NCI-H460 (cell line): Measurements from ENCODE around the gene IFNL2. TPM values are rescaled to one million over a fixed set of nuclear protein-coding genes. Genes with fewer than 3 reads are reported as not detected.
A peak's percentile ranks its signal among the peaks of the same experiment; 100 is the strongest.
"Not testable (repeated sequence)": the region's sequence is repeated elsewhere in the genome, so short reads cannot be mapped to it uniquely, and the experiment has no call there.

Source experiments
- DNase-seq: peaks from one replicate; pipeline ENCODE4 v3.0.0-alpha.2; 2016; ENCODE audit warnings: low read depth; ENCODE audit errors: extremely low read depth
- total RNA-seq: library from RNA; depleted of rRNA; stranded (reverse); fragments of >200 nt; shearing (Covaris generic); gene quantifications from 2 replicates; pipeline ENCODE4 v1.2.3, GENCODE V29; 2014

Gene IFNL2
- total RNA-seq, 1 experiment from 2014 or later, result not detected

DNA sequence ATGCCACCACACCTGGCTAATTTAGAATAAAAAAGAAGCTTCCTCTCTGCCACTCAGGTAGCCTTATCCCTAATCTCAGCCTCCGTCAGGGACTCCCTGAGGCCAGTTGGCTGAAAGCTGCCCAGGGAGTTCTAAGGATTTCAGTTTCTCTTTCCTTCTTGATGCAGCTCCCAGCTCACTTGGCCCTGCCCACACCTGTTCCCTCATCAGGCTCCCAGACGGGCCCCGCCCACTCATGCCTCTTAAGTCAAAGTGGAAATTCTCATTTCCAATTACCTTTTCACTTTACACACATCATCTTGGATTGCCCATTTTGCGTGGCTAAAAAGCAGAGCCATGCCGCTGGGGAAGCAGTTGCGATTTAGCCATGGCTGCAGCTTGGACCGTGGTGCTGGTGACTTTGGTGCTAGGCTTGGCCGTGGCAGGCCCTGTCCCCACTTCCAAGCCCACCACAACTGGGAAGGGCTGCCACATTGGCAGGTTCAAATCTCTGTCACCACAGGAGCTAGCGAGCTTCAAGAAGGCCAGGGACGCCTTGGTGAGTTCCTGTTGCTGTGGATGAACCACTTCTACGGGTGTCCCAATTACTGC lies 28.0 kb downstream of the IFNL2 start, which contains the start of gene IFNL1:
Gene IFNL1, plus strand, starts transcription at position 353 of the 591 bp plus-strand sequence. Its CDS starts 15 bp downstream, at position 368.
- DNase-seq, result no peak

DNA sequence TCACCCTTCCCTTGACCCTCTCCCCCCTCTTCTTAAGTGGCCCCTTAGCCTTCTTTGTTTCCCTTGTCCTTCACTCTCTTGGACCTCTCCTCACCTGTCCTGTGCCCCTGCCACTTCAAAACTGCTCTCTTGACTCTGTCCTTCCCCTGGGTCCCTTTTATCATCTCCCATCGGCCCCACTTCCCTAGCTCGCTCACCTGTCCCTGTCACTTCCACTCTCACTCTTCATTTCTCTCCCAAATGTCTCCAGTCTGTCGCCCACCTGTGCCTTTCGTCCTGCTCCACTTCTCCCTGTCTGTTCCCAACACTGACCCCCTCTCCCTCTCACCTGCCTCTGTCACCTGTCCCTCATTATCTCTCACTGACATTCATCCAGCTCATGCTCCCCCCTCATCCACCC lies 28.7 kb downstream of the IFNL2 start:
- DNase-seq, result no peak

DNA sequence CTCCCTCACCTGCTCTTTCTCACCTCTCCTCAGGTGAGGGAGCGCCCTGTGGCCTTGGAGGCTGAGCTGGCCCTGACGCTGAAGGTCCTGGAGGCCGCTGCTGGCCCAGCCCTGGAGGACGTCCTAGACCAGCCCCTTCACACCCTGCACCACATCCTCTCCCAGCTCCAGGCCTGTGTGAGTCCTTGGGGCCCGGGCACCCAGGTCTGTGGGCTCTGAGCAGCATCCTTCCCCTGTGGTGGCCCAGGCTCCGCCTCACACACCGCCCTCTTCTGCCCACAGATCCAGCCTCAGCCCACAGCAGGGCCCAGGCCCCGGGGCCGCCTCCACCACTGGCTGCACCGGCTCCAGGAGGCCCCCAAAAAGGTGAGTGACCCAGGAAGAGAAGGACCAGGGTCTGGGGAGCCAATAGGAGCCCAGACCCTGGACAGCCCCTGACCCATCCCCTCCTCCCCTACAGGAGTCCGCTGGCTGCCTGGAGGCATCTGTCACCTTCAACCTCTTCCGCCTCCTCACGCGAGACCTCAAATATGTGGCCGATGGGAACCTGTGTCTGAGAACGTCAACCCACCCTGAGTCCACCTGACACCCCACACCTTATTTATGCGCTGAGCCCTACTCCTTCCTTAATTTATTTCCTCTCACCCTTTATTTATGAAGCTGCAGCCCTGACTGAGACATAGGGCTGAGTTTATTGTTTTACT lies 29.9 kb downstream of the IFNL2 start:
- no peak for DNase-seq

DNA sequence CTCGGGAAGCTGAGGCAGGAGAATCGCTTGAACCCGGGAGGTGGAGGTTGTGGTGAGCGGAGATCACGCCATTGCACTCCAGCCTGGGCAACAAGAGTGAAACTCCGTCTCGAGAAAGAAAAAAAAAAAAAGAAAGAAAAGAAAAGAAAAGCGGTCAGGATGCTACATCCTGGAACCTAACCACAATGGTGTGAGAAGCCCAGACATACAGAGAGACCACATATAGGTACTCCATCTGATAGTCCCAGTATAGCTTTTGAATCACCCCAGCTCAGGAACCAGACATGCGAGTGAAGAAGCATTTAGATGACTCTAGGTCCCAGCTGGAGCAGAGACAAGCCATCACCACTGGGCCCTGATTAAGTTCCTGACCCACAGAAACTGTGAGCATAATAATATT lies 31.2 kb downstream of the IFNL2 start:
- no peak for DNase-seq

DNA sequence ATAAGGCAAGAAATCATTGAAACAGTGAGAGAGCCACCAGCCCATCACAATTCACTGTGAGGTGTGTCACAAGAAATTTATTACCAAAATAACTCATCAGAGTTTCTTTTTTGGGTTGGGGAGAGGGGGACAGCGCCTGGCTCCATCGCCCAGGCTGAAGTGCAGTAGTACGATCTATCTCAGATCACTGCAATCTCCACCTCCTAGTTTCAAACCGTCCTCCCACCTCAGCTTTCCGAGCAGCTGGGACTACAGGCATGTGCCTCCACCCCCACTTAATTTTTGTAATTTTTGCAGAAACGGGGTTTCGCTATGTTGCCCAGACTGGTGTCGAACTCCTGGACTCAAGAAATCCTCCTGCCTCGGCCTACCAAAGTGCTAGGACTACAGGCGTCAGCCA lies 31.6 kb downstream of the IFNL2 start:
- no peak for DNase-seq

DNA sequence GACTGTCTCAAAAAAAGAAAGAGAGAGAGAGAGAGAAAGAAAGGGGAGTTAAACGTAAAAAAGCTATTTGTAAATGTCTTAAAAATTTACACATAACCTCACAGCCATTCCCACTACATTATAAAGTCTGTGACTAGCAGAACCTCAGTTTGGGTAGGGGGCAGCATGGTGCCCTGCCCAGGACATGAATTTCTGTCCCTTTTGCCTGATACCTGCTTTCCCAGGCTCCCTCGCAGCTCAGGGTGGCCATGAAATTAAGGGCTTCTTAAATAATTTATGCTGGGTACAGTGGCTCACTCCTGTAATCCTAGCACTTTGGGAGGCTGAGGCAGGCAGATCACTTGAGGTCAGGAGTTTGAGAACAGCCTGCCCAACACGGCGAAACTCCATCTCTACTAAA lies 32.8 kb downstream of the IFNL2 start:
- no peak for DNase-seq

DNA sequence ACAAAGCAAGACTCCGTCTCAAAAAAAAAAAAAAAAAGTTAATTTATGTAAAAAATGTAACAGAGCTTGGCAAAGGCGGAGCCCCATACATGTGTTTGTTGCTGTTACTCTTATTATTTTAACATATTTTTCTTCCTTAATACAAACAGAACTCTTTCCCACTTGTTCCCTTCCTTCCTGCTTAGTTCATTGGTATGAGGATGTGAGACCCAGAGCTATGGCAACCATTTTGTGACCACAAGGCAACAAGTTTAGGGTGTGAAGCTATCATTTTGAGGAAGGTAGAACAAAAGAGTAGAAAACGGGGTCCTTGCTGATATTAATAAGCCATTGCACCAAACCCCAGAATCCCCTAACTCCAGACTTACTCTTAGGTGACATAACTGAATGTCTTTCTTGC lies 33.4 kb downstream of the IFNL2 start:
- DNase-seq, result no peak

DNA sequence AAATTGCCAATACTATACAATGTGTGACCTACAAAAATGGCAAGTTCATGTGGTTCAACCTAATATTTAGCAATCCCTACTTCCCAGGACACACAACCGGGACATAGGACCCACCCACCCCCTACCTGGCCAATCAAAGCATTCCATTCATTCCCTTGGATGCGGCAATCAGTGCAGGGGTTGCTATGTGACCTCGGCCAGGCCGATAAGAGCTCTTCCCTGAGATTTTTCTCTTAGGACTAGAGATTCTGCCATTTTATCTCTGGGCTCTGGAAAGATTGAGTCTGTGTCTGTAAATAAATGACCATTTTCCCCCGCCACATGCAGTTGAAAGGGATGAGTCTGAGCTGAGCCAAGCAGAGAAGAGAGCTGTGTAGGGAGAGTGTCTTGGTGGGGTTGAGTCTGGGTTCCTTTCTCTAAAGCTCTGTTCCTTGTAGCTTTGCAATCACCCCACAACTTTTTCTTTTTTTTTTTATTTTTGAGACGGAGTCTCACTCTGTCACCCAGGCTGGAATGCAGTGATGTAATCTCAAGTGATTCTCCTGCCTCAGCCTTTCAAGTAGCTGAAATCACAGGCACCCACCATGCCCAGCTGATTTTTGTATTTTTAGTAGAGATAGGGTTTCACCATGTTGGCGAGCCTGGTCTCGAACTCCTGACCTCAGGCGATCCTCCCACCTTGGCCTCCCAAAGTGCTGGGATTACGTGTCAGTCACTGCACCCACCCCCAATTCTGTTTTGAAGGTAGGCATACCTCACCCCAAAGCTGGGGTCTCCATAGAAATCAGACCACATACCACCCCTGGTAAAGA lies 35.4 kb downstream of the IFNL2 start:
- no peak for DNase-seq

DNA sequence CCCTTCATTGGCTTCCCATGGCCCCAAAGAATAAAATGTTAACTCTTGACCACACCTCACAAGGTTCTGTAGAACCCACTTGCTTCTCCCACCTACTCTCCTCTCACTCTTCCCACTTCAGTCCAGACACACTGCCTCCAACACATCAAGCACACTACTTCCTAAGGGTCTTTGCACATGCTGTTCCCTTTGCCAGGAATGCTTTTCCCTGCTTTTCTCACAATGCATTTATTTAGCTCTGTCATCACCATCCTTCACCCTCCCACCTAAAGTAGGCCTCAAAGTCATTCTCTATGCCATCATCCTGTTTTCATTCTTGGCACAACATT lies 36.0 kb downstream of the IFNL2 start:
- no peak for DNase-seq

DNA sequence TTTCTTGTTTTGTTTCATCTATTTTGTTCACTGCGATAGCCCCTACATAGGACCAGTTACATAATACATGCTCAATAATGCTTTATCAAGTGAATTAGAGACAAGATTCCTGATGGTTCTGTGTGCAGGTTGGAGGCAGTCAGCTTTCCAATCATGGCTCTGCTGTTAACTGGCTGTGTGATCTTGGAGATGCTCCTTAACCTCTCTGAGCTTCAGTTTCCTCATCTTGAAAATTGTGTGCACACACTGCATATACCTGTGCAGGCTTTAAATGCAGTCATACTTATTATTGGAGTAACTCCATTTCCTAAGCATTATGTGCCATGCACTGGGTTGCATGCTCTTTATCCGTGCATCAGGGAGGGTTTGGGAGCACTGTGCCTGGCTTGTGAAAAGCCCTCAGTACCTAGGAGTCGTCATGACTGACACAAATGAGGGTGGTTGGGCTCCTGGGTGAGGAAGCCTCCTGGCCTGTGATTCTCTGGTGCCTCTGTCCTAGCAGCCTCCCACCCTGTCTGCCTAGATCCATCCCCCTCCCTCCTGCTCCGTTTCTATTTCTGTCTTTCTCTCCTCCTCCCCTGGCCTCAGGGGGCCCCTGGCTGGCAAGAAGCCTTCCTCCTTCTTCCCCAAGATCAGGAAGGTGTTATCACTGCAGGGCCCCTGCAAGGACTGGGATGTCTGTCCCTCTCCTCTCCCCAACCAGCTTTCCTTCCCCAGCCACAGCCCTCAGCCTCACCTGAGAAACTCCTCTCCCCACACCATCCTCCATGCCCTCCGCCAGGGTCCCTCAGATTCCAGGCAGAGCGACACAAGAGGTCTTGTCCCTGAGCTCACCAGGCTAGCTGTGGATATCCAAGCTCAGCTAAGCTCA lies 36.7 kb downstream of the IFNL2 start:
- no peak for DNase-seq

DNA sequence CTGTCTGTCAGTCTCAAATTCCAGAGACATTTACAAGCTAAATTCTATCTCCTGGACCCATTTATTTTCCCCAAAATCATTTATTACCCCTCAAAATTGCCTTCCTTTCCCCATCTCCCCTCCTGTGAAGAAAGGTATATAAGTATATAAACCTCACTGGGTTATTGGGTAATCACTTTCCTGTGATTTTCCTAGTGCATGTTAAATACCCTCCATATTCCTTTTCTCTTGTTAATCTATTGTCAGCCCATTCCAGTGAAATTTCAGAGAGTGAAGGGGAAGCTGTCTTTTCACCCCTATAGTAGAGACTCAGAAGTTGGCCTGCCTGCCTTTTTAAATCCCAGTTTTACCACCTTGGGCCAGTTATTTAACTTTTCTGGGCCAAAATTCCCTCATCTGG lies 37.9 kb downstream of the IFNL2 start:
- no peak for DNase-seq

DNA sequence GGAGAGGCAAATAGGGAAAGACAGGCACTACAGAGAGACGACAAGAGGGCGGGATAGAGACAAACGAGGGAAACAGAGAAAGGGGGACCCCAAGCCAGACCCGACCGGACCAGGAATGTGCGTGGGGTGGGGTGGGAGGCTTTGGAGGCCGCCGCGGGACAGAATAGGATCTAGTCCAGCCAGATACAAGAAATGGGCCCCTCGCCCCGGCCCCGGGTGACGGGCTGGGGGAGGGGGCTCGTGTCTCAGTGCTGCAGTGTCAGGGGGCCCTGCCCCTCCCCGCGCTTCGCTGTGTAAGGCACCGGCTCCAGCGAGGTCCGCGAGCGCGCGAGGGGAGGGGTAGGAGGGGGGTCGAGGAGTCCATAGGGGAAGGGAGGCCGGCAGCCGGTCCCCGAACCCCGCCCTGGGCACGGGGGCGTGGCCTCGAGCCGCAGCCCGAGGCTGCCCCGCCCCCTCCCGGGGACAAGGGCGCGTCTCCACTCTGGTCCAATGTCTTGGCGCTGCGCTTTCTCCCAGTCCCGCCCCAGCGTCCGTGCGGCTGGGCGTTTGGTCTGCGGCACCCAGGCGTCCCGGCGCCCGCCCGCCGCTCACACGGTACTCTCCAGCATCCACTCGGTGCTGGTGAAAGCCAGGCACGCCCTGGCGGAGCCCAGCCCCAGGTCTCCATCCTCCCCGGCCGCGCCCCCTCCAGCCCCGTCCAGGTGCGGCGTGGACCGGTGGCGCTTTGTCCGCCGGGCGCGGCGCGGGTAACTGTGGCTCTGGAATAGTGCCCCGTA lies 39.0 kb downstream of the IFNL2 start:
- peak; percentile 40 for DNase-seq

DNA sequence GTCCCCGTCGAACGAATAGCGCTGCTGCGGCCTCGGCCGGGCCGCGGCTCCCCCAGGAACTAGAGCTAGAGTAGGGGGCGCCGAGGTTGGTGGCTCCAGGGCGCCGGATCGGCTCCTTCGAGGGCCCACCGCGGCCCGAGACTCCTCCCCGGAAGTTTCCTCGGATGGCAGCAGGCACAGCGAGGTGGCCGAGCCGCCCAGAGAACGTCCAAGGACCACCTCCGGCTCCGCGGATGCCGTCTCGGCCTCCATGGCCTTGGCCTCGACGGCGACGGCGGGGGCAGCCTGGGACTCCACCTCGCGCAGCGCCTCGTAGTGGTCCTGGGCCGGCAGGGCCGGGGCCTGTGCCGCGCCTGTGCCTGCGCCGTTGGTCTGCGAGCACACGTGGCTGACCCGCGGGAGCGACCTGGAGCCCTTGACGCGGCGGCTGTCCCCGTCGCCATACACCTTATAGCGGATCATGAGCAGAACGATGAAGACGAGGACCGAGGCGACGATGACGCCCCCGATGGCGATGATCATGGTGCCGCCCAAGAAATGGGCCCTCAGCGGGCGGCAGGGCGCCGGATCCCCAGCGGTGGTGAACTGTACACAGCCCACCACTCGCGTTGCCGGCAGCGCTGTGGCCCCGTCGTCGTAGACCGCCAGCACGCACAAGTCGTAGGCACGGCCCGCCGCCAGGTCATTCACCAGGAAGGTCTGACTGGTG lies 39.8 kb downstream of the IFNL2 start:
- no peak for DNase-seq

DNA sequence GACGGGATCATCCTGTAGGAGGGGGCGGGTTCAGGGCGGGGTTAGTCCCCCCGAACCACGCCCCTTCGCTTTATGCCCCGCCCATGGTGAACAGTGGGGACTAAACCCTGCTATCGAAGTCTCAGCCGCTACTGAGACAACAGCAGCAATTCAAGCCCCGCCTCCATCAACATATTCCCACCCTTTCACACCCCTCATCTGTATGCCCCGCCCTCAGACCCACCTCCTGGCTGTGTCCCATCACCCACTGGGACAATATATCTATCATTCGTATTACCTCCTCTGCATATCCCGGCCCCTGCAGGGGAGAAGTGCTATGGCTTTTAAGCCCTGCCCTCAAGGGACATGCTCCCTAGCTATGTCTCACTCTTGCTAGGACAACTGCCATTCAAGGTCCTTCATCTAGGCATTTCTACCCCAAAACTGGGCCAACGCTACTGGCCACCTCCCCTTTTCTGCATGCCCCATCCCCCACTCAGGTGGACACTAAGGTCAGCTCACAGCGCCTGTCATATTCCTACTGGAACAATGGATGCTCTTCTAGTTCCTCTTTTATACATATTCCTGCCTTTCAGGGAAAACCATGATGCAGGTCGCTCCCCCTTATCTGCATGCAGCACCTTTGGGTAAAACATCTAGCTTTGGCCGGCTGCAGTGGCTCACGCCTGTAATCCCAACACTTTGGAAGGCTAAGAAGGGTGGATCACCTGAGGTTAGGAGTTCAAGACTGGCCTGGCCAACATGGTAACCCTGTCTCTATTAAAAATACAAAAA lies 40.5 kb downstream of the IFNL2 start:
- DNase-seq, result no peak

DNA sequence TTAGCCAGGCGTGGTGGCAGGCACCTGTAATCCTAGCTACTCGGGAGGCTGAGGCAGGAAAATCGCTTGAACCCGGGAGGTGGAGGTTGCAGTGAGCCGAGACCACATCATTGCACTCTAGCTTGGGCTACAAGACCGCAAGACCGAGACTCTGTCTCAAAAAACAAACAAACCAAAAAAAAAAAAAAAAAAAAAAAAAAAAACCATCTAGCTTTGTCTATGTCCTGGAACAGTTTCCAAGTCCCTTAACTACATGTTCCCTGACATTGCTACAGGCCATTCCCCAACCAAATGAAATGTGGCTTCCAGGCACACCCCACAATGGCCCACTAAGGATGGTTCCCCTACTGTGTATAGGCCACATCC lies 41.1 kb downstream of the IFNL2 start:
- DNase-seq, result not testable (repeated sequence)

DNA sequence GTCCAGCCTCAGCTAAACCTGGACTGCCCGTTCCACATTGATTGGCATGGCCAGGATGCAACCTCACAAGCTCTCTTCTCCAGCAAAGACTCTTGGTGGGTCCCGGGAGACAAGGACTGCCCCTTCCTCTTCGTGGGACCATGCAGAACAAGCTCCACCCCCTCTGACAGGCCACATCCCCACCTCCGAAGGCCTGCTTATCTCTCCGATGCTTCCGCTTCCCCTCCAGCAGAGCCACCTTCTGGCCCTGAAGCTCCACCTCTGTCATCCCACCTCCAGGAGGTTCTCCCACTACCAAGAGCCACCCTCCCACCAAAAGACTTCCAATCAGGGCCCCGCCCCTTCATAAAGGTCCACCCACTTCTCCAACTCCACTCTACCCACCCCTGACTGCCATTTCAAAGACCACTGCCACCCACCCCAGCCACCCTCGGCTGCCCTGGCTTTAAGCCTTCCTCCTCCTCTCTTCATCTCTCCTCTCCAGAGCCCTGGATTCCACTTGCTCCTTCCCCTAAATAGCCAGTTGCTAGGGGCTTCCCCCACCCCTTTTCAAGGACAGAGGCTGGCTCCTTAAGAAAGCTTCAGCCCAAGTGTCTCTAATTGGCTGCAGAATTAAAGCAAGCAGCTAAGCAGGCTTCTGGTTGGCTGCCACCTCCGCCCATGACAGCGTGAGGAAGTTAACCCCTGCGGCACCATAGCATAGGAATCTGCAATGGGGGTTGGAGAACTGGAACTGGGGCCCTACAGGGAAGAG lies 42.5 kb downstream of the IFNL2 start:
- no peak for DNase-seq

DNA sequence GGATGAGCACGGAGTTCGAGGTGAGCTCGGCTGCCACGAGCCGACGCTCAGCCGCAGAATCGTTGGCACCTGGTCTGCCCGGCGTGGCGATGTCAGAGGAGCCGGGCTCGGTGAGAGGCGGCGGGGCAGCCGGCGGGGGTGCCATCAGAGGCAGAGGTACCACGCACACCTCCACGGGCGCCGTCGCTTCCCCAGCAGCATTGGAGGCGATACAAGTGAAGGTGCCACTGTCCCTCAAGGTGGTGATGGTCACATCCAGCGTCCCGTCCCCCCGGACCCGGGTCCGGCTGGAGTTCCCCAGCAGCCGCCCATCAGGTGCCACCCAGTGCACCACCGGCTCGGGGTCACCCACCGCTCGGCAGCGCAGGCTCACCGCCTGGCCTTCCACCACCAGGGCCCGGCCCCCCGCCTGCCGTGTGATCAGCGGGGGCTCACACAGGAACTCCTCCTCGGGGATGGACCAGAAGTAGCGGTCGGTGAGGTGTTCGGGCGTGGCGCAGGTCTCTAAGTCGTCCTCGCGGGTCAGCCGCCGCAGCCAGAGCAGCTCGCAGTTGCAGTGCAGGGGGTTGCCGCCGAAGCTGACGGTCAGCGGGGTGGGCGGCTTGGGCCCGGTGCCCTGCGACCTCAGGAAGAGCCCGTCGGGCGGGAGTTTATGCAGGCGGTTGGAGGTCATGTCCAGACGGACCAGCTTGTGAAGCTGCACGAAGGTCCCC lies 46.0 kb downstream of the IFNL2 start:
- DNase-seq, result no peak
